ENCODE measurements around the gene CHST9. TPM values are rescaled to one million over a fixed set of nuclear protein-coding genes. Genes with fewer than 3 reads are reported as not detected.

CHST9 gene
- total and polyA plus RNA-seq, 9 of the 15 experiments (the other 6 are each of a cell fraction or from before 2014, with no cell fraction given) = not detected

DNA sequence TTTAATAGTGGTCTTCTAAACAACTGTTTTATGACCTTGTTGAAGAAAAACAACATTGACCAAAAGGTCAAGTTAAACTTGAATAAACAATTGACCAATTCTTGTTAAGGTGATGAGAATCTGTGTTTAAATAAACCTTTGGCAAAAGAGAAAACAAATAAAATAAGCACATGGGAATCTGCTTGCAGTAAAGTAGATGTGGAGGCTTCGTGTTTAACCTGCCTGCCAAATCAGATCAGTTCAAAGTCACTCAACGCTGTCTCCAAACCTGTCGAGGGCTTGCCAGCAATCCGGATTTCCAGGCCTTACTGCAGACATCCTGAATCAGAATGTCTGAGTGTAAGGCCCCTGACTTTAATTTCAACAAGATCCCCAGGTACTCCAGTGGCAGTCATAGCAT, 264.5 kb downstream of the CHST9 start (continued):
- TF ChIP-seq RREB1 (CRISPR knock-in tag; IDR thresholded peaks at IDR 0.05) = no peak
- TF ChIP-seq ADNP (tag; IDR thresholded peaks at IDR 0.05) = no peak
- TF ChIP-seq ILK (tag; IDR thresholded peaks at IDR 0.05; ENCODE audit: borderline replicate concordance, low read depth) = no peak
- no peak for TF ChIP-seq JUND (IDR thresholded peaks at IDR 0.05; ENCODE audit: borderline replicate concordance, low read depth, low read length)
- TF ChIP-seq JUND (tag; IDR thresholded peaks at IDR 0.05; ENCODE audit: borderline replicate concordance, low read depth, low read length) = no peak
- TF ChIP-seq, protein P1, sequence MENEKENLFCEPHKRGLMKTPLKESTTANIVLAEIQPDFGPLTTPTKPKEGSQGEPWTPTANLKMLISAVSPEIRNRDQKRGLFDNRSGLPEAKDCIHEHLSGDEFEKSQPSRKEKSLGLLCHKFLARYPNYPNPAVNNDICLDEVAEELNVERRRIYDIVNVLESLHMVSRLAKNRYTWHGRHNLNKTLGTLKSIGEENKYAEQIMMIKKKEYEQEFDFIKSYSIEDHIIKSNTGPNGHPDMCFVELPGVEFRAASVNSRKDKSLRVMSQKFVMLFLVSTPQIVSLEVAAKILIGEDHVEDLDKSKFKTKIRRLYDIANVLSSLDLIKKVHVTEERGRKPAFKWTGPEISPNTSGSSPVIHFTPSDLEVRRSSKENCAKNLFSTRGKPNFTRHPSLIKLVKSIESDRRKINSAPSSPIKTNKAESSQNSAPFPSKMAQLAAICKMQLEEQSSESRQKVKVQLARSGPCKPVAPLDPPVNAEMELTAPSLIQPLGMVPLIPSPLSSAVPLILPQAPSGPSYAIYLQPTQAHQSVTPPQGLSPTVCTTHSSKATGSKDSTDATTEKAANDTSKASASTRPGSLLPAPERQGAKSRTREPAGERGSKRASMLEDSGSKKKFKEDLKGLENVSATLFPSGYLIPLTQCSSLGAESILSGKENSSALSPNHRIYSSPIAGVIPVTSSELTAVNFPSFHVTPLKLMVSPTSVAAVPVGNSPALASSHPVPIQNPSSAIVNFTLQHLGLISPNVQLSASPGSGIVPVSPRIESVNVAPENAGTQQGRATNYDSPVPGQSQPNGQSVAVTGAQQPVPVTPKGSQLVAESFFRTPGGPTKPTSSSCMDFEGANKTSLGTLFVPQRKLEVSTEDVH (IDR thresholded peaks at IDR 0.05; ENCODE audit: low read depth, partially characterized antibody) = no peak
- no peak for TF ChIP-seq FOXM1 (IDR thresholded peaks at IDR 0.05; ENCODE audit: low read depth)
- TF ChIP-seq FOXM1 (CRISPR knock-in tag; IDR thresholded peaks at IDR 0.05; ENCODE audit: low read depth) = no peak
- no peak for TF ChIP-seq ZFPM2 (CRISPR knock-in tag; IDR thresholded peaks at IDR 0.05)
- TF ChIP-seq, protein P2, sequence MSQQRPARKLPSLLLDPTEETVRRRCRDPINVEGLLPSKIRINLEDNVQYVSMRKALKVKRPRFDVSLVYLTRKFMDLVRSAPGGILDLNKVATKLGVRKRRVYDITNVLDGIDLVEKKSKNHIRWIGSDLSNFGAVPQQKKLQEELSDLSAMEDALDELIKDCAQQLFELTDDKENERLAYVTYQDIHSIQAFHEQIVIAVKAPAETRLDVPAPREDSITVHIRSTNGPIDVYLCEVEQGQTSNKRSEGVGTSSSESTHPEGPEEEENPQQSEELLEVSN (IDR thresholded peaks at IDR 0.05; ENCODE audit: borderline replicate concordance in 1 of 2, extremely low read depth in 1 of 2, insufficient read depth in 1 of 2, insufficient read length in 1 of 2, low read depth in 1 of 2, low read length in 1 of 2, poor library complexity in 1 of 2, severe bottlenecking in 1 of 2) = no peak
- no peak for TF ChIP-seq SRSF7 (optimal IDR thresholded peaks at IDR 0.05; ENCODE audit: low read depth, low read length)
